Dermis microvascular lymphatic vessel endothelial cell (primary cell): Measurements from ENCODE around the gene PBXIP1. TPM values are rescaled to one million over a fixed set of nuclear protein-coding genes. Genes with fewer than 3 reads are reported as not detected.
"Not testable (repeated sequence)": the region's sequence is repeated elsewhere in the genome, so short reads cannot be mapped to it uniquely, and the experiment has no call there.

Experiments used
- DNase-seq, 2 donors: peaks; one replicate each; pipeline versions ENCODE4 v3.0.0 to v3.0.0-alpha.2; 2010; ENCODE audit warnings: low read depth in 2 of 2
- total RNA-seq: library from RNA; depleted of rRNA; stranded (reverse); fragments of >200 nt; gene quantifications from 2 replicates; pipeline ENCODE4 v1.2.1, GENCODE V29; 2014

Gene PBXIP1
- total RNA-seq, 1 donor from 2014 or later: 83.6 TPM

- DNase-seq: peak; percentile 89 to 95
Observed at GRCh38 chr1:154937085-154937987, 18.6 kb downstream of the PBXIP1 start.

- DNase-seq: peak; percentile 92 to 97
Observed at GRCh38 chr1:154936555-154937084, 19.3 kb downstream of the PBXIP1 start, which contains the start of gene PMVK. Gene PMVK, minus strand, starts transcription at chr1:154936719. Its CDS starts 34 bp downstream, at chr1:154936685.

GRCh38 chr1:154935749-154936554 lies 19.9 kb downstream of the PBXIP1 start:
- DNase-seq: no peak

GRCh38 chr1:154934358-154934948 lies 21.4 kb downstream of the PBXIP1 start:
- no peak for DNase-seq

- DNase-seq: no peak
Observed at GRCh38 chr1:154931940-154932487, 23.9 kb downstream of the PBXIP1 start.

- DNase-seq: no peak
Observed at GRCh38 chr1:154926201-154926600, 29.7 kb downstream of the PBXIP1 start.

- no peak for DNase-seq
Observed at GRCh38 chr1:154925335-154926170, 30.3 kb downstream of the PBXIP1 start.

GRCh38 chr1:154923695-154924094 lies 32.2 kb downstream of the PBXIP1 start:
- DNase-seq: no peak

GRCh38 chr1:154913273-154913672 lies 42.6 kb downstream of the PBXIP1 start:
- DNase-seq: no peak

- DNase-seq: no peak
Observed at GRCh38 chr1:154912755-154913154, 43.1 kb downstream of the PBXIP1 start.

GRCh38 chr1:154911691-154912550 lies 44.0 kb downstream of the PBXIP1 start:
- no peak for DNase-seq

- no peak for DNase-seq
Observed at GRCh38 chr1:154910851-154911250, 45.0 kb downstream of the PBXIP1 start.

GRCh38 chr1:154908937-154909336 lies 47.0 kb downstream of the PBXIP1 start:
- no peak for DNase-seq

- not testable (repeated sequence) for DNase-seq
Observed at GRCh38 chr1:154908129-154908528, 47.8 kb downstream of the PBXIP1 start.

GRCh38 chr1:154906621-154907081 lies 49.2 kb downstream of the PBXIP1 start:
- peak in 1 of 2 donors; percentile 21 for DNase-seq

GRCh38 chr1:154902938-154903566 lies 52.8 kb downstream of the PBXIP1 start:
- no peak for DNase-seq

GRCh38 chr1:154901591-154901990 lies 54.3 kb downstream of the PBXIP1 start:
- no peak for DNase-seq

- DNase-seq: no peak
Observed at GRCh38 chr1:154899041-154899440, 56.9 kb downstream of the PBXIP1 start.

- peak; percentile 78 to 84 for DNase-seq
Observed at GRCh38 chr1:154896771-154897286, 59.1 kb downstream of the PBXIP1 start.
